ENCODE results near the gene EYS.

GRCh38 chr6:64034291-64034690, 1672.7 kb downstream of the EYS start:
- no peak for TF ChIP-seq ZNF354B (CRISPR knock-in tag; IDR thresholded peaks at IDR 0.05)
- TF ChIP-seq PKNOX1 (IDR thresholded peaks at IDR 0.05): no peak
- no peak for TF ChIP-seq CTCF (IDR thresholded peaks at IDR 0.05 in 2 of 3, conservative IDR thresholded peaks at IDR 0.05 in 1 of 3; ENCODE audit: insufficient read depth in 2 of 3, low read depth in 1 of 3, low read length in 3 of 3)
- no peak for TF ChIP-seq FOXO4 (CRISPR knock-in tag; IDR thresholded peaks at IDR 0.05)
- TF ChIP-seq POLR3A (IDR thresholded peaks at IDR 0.05; ENCODE audit: borderline replicate concordance, extremely low read depth, insufficient read depth, insufficient read length): no peak
- TF ChIP-seq ZNF3 (CRISPR knock-in tag; IDR thresholded peaks at IDR 0.05): no peak
- TF ChIP-seq BRCA1 (IDR thresholded peaks at IDR 0.05): no peak
- TF ChIP-seq BRCA1 (CRISPR knock-in tag; IDR thresholded peaks at IDR 0.05): no peak
- TF ChIP-seq SPI1 (IDR thresholded peaks at IDR 0.05; ENCODE audit: borderline replicate concordance, low read depth, low read length): no peak
- TF ChIP-seq ZNF707 (CRISPR knock-in tag; conservative IDR thresholded peaks at IDR 0.05): no peak
